ENCODE data around the gene MYO10. TPM values are rescaled to one million over a fixed set of nuclear protein-coding genes. Genes with fewer than 3 reads are reported as not detected.

Gene MYO10
- total RNA-seq, 3 donors from 2014 or later (not counting 1 experiment from before 2014, with no cell fraction given), result 0.83 to 1.2 TPM; not detected in 1

GRCh38 chr5:16727755-16728325 lies 208.2 kb downstream of the MYO10 start:
- no peak overlapping the region for H3K27ac Mint-ChIP-seq
- intact Hi-C loops (cut with micrococcal nuclease), result no loop called here
- DNase-seq, result no peak

GRCh38 chr5:16726538-16726946 lies 209.5 kb downstream of the MYO10 start:
- Histone ChIP-seq H3K4me3 (ENCODE audit: low read length) (no peak overlapping the region), H3K4me1 (ENCODE audit: control insufficient read depth, insufficient read depth, low read length) (no peaks in the 10 kb centered on the region), H3K27ac (ENCODE audit: low read length) (no peak overlapping the region), H3K9me3 (ENCODE audit: control insufficient read depth, insufficient read depth, low read length) (peaks cover 2% of the 10 kb centered on the region), H3K36me3 (ENCODE audit: control insufficient read depth, insufficient read depth, low read length) (no peaks in the 10 kb centered on the region), H3K27me3 (ENCODE audit: control insufficient read depth, insufficient read depth, low read length) (no peaks in the 10 kb centered on the region)
- Mint-ChIP-seq H3K27ac (no peak overlapping the region), H3K27me3 (ENCODE audit: low read depth in 2 of 2) (no peaks in the 10 kb centered on the region), H3K4me3 (no peak overlapping the region), H3K4me1 (peaks cover 5 to 9% of the 10 kb centered on the region in 2 donors), H3K9me3 (peaks cover 5 to 6% of the 10 kb centered on the region in 2 donors), H3K36me3 (no peaks in the 10 kb centered on the region)
- DNase-seq, result peak in 1 of 2 donors; percentile 11
- WGBS (ENCODE audit: insufficient coverage), result 14% methylated on average over 4 of the region's 5 CpGs
- intact Hi-C loops (cut with micrococcal nuclease), result no loop called here
- ATAC-seq, result no peak
- TF ChIP-seq CTCF (IDR thresholded peaks at IDR 0.05), result no peak

More at GRCh38 chr5:16727755-16728325, 208.2 kb downstream of the MYO10 start:
- H3K27me3 ChIP-seq (ENCODE audit: control insufficient read depth, insufficient read depth, low read length), result no peaks in the 10 kb centered on the region
- Mint-ChIP-seq H3K4me1 (peaks cover 5 to 9% of the 10 kb centered on the region in 2 donors), H3K4me3 (no peak overlapping the region), H3K9me3 (peaks cover 4 to 5% of the 10 kb centered on the region in 2 donors), H3K36me3 (no peaks in the 10 kb centered on the region), H3K27me3 (ENCODE audit: low read depth in 2 of 2) (no peaks in the 10 kb centered on the region)
- H3K4me1 ChIP-seq (ENCODE audit: control insufficient read depth, insufficient read depth, low read length), result no peaks in the 10 kb centered on the region
- no peak overlapping the region for H3K4me3 ChIP-seq (ENCODE audit: low read length)
- WGBS (ENCODE audit: insufficient coverage), result 36% methylated on average over 11 of the region's 11 CpGs
- H3K27ac ChIP-seq (ENCODE audit: low read length), result no peak overlapping the region
- no peak for ATAC-seq
- TF ChIP-seq CTCF (IDR thresholded peaks at IDR 0.05), result no peak
- H3K9me3 ChIP-seq (ENCODE audit: control insufficient read depth, insufficient read depth, low read length), result peaks cover 2% of the 10 kb centered on the region
- H3K36me3 ChIP-seq (ENCODE audit: control insufficient read depth, insufficient read depth, low read length), result no peaks in the 10 kb centered on the region

GRCh38 chr5:16725575-16725974 lies 210.5 kb downstream of the MYO10 start:
- ATAC-seq, result no peak
- TF ChIP-seq CTCF (IDR thresholded peaks at IDR 0.05), result no peak
- no peaks in the 10 kb centered on the region for H3K36me3 ChIP-seq (ENCODE audit: control insufficient read depth, insufficient read depth, low read length)
- no peak overlapping the region for H3K4me3 ChIP-seq (ENCODE audit: low read length)
- Mint-ChIP-seq H3K9me3 (peaks cover 2 to 6% of the 10 kb centered on the region in 2 donors), H3K27me3 (ENCODE audit: low read depth in 2 of 2) (no peaks in the 10 kb centered on the region), H3K4me3 (no peak overlapping the region), H3K27ac (no peak overlapping the region), H3K36me3 (no peaks in the 10 kb centered on the region), H3K4me1 (peaks cover 5 to 9% of the 10 kb centered on the region in 2 donors)
- WGBS (ENCODE audit: insufficient coverage), result 95% methylated on average over 6 of the region's 7 CpGs
- no peaks in the 10 kb centered on the region for H3K27me3 ChIP-seq (ENCODE audit: control insufficient read depth, insufficient read depth, low read length)
- H3K27ac ChIP-seq (ENCODE audit: low read length), result no peak overlapping the region
- H3K4me1 ChIP-seq (ENCODE audit: control insufficient read depth, insufficient read depth, low read length), result no peaks in the 10 kb centered on the region
- DNase-seq, result no peak
- intact Hi-C loops (cut with micrococcal nuclease), result no loop called here
- H3K9me3 ChIP-seq (ENCODE audit: control insufficient read depth, insufficient read depth, low read length), result peaks cover 2% of the 10 kb centered on the region

DNA sequence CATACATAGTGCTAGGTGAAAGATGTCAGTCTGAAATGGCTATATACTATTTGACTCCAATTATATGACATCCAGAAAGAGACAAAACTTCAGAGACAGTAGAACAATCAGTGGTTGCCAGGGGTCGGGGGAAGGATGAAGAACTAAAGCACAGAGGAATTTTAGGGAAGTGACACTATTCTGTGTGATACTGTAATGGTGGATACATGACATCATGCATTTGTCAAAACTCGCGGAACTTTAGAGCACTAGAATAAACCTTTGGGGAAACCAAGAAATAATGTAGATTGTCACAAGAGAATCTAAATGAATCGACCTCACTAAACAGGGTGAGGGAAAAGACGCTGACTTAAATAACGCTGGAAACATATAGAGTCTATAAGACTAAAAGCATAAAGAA lies 212.3 kb downstream of the MYO10 start:
- no peaks in the 10 kb centered on the region for H3K9me3 ChIP-seq (ENCODE audit: control insufficient read depth, insufficient read depth, low read length)
- intact Hi-C loops (cut with micrococcal nuclease), result no loop called here
- H3K4me1 Mint-ChIP-seq, result peaks cover 5 to 9% of the 10 kb centered on the region in 2 donors
- no peak overlapping the region for H3K4me3 Mint-ChIP-seq
- DNase-seq, result no peak
- no peaks in the 10 kb centered on the region for H3K36me3 Mint-ChIP-seq
- H3K27me3 ChIP-seq (ENCODE audit: control insufficient read depth, insufficient read depth, low read length), result no peaks in the 10 kb centered on the region
- no peak overlapping the region for H3K4me3 ChIP-seq (ENCODE audit: low read length)
- no peak overlapping the region for H3K27ac ChIP-seq (ENCODE audit: low read length)
- TF ChIP-seq CTCF (IDR thresholded peaks at IDR 0.05), result no peak
- no peaks in the 10 kb centered on the region for H3K36me3 ChIP-seq (ENCODE audit: control insufficient read depth, insufficient read depth, low read length)
- 80% methylated on average over 6 of the region's 6 CpGs for WGBS (ENCODE audit: insufficient coverage)
- ATAC-seq, result no peak
- no peak overlapping the region for H3K27ac Mint-ChIP-seq
- no peaks in the 10 kb centered on the region for H3K27me3 Mint-ChIP-seq (ENCODE audit: low read depth in 2 of 2)
- H3K9me3 Mint-ChIP-seq, result peaks cover 0 to 3% of the 10 kb centered on the region in 2 donors
- no peaks in the 10 kb centered on the region for H3K4me1 ChIP-seq (ENCODE audit: control insufficient read depth, insufficient read depth, low read length)

Data from natural killer cell (primary cell).